Transverse colon (tissue), 4 donors: Measurements from ENCODE around the gene CHSY1. TPM values are rescaled to one million over a fixed set of nuclear protein-coding genes. Genes with fewer than 3 reads are reported as not detected.
"Not testable (repeated sequence)": the region's sequence is repeated elsewhere in the genome, so short reads cannot be mapped to it uniquely, and the experiment has no call there.

Experiments used
- DNase-seq: peaks from one replicate; pipeline ENCODE4 v3.0.0-alpha.2; 2019
- H3K27ac ChIP-seq, 4 donors: fragments of 200-600 bp; sonication (generic); 2 replicates each; pipeline ENCODE4 v1.5.1; 2016 to 2018; ENCODE audit warnings: inconsistent platforms in 4 of 4
- H3K27me3 ChIP-seq: fragments of 200-600 bp; sonication (generic); 2 replicates; pipeline ENCODE4 v1.5.1; 2017; ENCODE audit warnings: inconsistent platforms
- H3K36me3 ChIP-seq, 4 donors: fragments of 200-600 bp; sonication (generic); 2 replicates each; pipeline ENCODE4 v1.5.1; 2017 to 2019; ENCODE audit warnings: inconsistent platforms in 4 of 4
- H3K4me1 ChIP-seq, 4 donors: fragments of 200-600 bp; sonication (generic); 2 replicates each; pipeline ENCODE4 v1.5.1; 2017 to 2020; ENCODE audit warnings: inconsistent platforms in 4 of 4
- H3K4me3 ChIP-seq, 4 donors: fragments of 200-600 bp; sonication (generic); 1 replicate in 1 of 4; 2 replicates in 3 of 4; pipeline versions ENCODE4 v1.5.1 to v1.6.1; 2017 to 2019; ENCODE audit warnings: inconsistent platforms in 4 of 4
- H3K9me3 ChIP-seq, 2 donors: fragments of 200-600 bp; sonication (generic); 2 replicates each; pipeline ENCODE4 v1.5.1; 2017 to 2019; ENCODE audit warnings: inconsistent platforms in 2 of 2
- EP300 ChIP-seq: sonication (generic); formaldehyde crosslinking; IDR thresholded peaks from one replicate; pipeline ENCODE4 v1.6.1; 2017; ENCODE audit warnings: antibody characterized with exemption, low read depth
- POLR2A ChIP-seq: fragments of 450-650 bp; IDR thresholded peaks from one replicate; pipeline ENCODE4 v1.6.1; 2016; ENCODE audit warnings: antibody characterized with exemption, mild to moderate bottlenecking, moderate library complexity
- POLR2AphosphoS5 ChIP-seq, 3 donors: sonication (generic); formaldehyde crosslinking; IDR thresholded peaks; one replicate each; pipeline ENCODE4 v1.6.1; 2016; ENCODE audit warnings: antibody characterized with exemption in 3 of 3
- WGBS, 2 donors: methylation state at CpG; one replicate each; pipeline ENCODE4 v1.1.5; 2018; ENCODE audit warnings: low coverage in 1 of 2; 5-methylcytosine and 5-hydroxymethylcytosine counted together
- in situ Hi-C, 4 donors: fragments of 200-750 bp; cut with MboI; loops; one replicate each; pipeline versions ENCODE4 v1.15.0 to v1.15.1; 2017; ENCODE audit warnings: low sequenced_read_pairs in 3 of 4, low pct_ligation_motif_present in 1 of 4, low pct_unique_long_range_greater_than_20kb in 1 of 4
- intact Hi-C: fragments of 100-400 bp; cut with DNase I; formaldehyde crosslinking; loops from one replicate; pipeline ENCODE4 v1.15.1; 2023; ENCODE audit warnings: low total_unique reads
- total RNA-seq, 4 donors: library from RNA; depleted of rRNA; stranded (reverse); fragments of >200 nt; gene quantifications; one replicate each; pipeline ENCODE4 v1.1.0, GENCODE V29; 2016
- TF ChIP-seq, protein P1 (sequence below), 5 experiments: fragments of 200-600 bp in 3 of 5; fragments of 450-650 bp in 2 of 5; sonication (generic) in 3 of 5; IDR thresholded peaks; 1 replicate in 2 of 5; 2 replicates in 3 of 5; pipeline ENCODE4 v1.5.1; 2016 to 2017; ENCODE audit warnings: antibody characterized with exemption in 5 of 5, inconsistent platforms in 3 of 5, mild to moderate bottlenecking in 2 of 5, moderate library complexity in 1 of 5

The CHSY1 gene
- total RNA-seq, 4 donors from 2014 or later: 4.0 to 33.7 (median 11.8) TPM

DNA sequence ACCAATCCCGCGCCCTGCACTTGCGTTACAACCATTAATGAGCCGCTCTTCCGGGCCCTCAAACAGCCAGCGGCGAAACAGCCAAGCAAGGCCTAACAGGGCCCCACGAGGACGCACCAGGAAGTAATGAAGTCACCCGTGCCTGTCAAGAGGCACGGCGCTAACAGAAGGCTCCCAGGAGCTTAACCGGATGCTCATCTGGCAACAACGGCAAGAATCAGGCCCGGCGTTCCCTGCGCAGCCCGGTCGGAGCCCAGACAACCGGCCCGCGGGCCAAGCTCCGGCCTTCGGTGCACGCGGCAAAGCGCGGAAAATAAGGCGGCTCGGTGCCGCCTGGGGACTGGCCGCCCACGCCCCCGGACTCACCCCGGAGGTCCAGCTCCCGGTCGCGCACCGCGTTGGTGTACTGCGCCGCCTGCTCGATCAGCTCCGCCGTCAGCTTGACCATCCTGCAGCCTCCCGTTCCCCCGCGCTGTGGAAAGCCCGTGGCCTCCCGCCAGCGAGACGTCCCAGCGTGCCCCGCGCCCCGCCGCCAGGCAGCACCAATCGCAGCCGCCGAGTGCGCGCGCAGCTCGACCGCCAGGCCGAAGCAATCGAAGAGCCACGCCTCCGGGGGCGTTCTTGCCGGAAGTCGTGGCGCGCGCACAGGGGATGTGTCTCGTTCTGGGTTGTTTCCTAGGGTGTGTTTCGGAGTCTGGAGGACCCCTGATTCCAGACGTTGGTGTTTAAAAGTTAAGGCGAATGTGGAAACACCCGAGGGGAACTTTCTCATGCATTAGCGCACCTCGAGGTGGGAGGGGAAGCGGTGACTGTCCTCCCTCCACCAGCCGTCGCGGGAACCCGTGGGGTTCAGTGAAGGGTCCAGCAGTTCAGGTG lies 43.1 kb upstream of the CHSY1 start, which contains the start of gene SNRPA1:
TSS of gene SNRPA1 (minus strand) at position 518 of the 876 bp plus-strand sequence. CDS start at position 448, 70 bp downstream.
- WGBS, 2 donors: 0 to 1% methylated on average over 5 to 59 of the region's 87 CpGs
- in situ Hi-C loops (loop anchor here (5.0 to 10.0 kb wide), 2 partner anchors 347 to 350 kb away; no protein-coding TSS in a partner anchor), intact Hi-C loops (no loop called here)

DNA sequence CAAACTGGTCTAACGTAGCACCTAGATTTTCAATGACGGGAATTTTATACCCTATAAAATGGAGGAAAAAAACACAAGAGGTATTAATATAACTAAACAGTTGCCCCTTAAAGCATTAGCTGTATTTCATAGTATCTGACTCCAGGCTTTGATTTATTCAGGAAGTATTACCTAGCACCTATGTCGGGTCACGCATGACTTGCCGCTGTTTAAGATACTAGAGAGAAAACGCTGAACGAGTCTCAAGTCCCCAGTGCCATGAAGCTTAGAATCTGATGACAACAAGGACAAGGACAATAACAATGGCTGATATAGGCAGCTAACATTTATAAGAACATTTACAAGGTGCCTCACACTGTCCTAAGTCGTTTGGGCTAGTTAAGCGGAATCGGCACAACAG lies 41.3 kb upstream of the CHSY1 start:
- in situ Hi-C loops: loop anchor here in 3 of 4 donors (5.0 to 10.0 kb wide), 2 partner anchors 349 to 352 kb away; no protein-coding TSS in a partner anchor
- Histone ChIP-seq H3K36me3 (peaks cover 0 to 4% (median 0%) of the 10 kb centered on the region in 4 donors), H3K9me3 (no peaks in the 10 kb centered on the region), H3K4me1 (peaks cover 12 to 59% (median 25%) of the 10 kb centered on the region in 4 donors), H3K4me3 (peak overlapping the region in 2 of 4 donors; percentile 80 to 92), H3K27ac (peak overlapping the region in 1 of 4 donors; percentile 97), H3K27me3 (no peaks in the 10 kb centered on the region)
- TF ChIP-seq POLR2A (no peak), EP300 (no peak), POLR2AphosphoS5 (IDR thresholded peaks at IDR 0.05) (no peak)
- TF ChIP-seq, protein P1, sequence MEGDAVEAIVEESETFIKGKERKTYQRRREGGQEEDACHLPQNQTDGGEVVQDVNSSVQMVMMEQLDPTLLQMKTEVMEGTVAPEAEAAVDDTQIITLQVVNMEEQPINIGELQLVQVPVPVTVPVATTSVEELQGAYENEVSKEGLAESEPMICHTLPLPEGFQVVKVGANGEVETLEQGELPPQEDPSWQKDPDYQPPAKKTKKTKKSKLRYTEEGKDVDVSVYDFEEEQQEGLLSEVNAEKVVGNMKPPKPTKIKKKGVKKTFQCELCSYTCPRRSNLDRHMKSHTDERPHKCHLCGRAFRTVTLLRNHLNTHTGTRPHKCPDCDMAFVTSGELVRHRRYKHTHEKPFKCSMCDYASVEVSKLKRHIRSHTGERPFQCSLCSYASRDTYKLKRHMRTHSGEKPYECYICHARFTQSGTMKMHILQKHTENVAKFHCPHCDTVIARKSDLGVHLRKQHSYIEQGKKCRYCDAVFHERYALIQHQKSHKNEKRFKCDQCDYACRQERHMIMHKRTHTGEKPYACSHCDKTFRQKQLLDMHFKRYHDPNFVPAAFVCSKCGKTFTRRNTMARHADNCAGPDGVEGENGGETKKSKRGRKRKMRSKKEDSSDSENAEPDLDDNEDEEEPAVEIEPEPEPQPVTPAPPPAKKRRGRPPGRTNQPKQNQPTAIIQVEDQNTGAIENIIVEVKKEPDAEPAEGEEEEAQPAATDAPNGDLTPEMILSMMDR (IDR thresholded peaks at IDR 0.05): no peak
- intact Hi-C loops: no loop called here
- no peak for DNase-seq
- WGBS, 2 donors: 64 to 85% methylated on average over 6 to 10 of the region's 10 CpGs

More for the DNA sequence above, 43.1 kb upstream of the CHSY1 start, which contains the start of gene SNRPA1:
- Histone ChIP-seq H3K4me3 (peak within 1 kb of the TSS; percentile 80 to 92 (median 90)), H3K4me1 (peaks cover 12 to 44% (median 22%) of the 10 kb centered on the region in 4 donors), H3K27ac (peak within 1 kb of the TSS; percentile 92 to 99 (median 98)), H3K27me3 (no peaks in the 10 kb centered on the region), H3K36me3 (peaks cover 0 to 4% (median 0%) of the 10 kb centered on the region in 4 donors), H3K9me3 (no peaks in the 10 kb centered on the region)
- peak; percentile 98 for DNase-seq
- TF ChIP-seq POLR2A: peak; percentile 85
- TF ChIP-seq EP300: no peak
- TF ChIP-seq POLR2AphosphoS5 (IDR thresholded peaks at IDR 0.05): peak; percentile 95 to 96 (median 96)
- TF ChIP-seq, protein P1 (IDR thresholded peaks at IDR 0.05): peak in 1 of 5 experiments; percentile 5

- in situ Hi-C loops: no loop called here
- no peak for DNase-seq
- H3K9me3 ChIP-seq: no peaks in the 10 kb centered on the region
- no peak overlapping the region for H3K4me3 ChIP-seq
- H3K4me1 ChIP-seq: peaks cover 11 to 41% (median 20%) of the 10 kb centered on the region in 4 donors
- no peaks in the 10 kb centered on the region for H3K27me3 ChIP-seq
- WGBS, 2 donors: 54 to 66% methylated on average over 6 to 8 of the region's 8 CpGs
- peaks cover 0 to 37% (median 14%) of the 10 kb centered on the region in 4 donors for H3K36me3 ChIP-seq
- intact Hi-C loops: no loop called here
- peak overlapping the region in 2 of 4 donors; percentile 21 to 24 for H3K27ac ChIP-seq
- TF ChIP-seq POLR2AphosphoS5 (IDR thresholded peaks at IDR 0.05): no peak
- TF ChIP-seq, protein P1 (IDR thresholded peaks at IDR 0.05): peak; percentile 57 to 68 (median 62)
These were observed 37.2 kb upstream of the CHSY1 start for GRCh38 chr15:101288905-101289513.

GRCh38 chr15:101287342-101287741 lies 35.5 kb upstream of the CHSY1 start:
- H3K27ac ChIP-seq, in situ Hi-C loops, intact Hi-C loops, H3K9me3 ChIP-seq, DNase-seq, H3K4me3 ChIP-seq, H3K27me3 ChIP-seq: not testable (repeated sequence)
- H3K36me3 ChIP-seq: peaks cover 0 to 52% (median 22%) of the 10 kb centered on the region in 4 donors
- peaks cover 0 to 24% (median 7%) of the 10 kb centered on the region in 4 donors for H3K4me1 ChIP-seq
- WGBS, 2 donors: 96 to 97% methylated on average over 6 of the region's 6 CpGs
